NCI-H2029 treated with DMSO at 0.1 percent for 48 hours (cell line): ENCODE measurements around the gene STMN1.
A peak's percentile ranks its signal among the peaks of the same experiment; 100 is the strongest.
"Not testable (repeated sequence)": the region's sequence is repeated elsewhere in the genome, so short reads cannot be mapped to it uniquely, and the experiment has no call there.

Experiments used
- DNase-seq: peaks from one replicate; lab custom pipeline; 2025; lab: John Stamatoyannopoulos, UW

STMN1 gene

GRCh38 chr1:25905680-25906643 lies at the start of gene STMN1:
Gene STMN1 (minus strand): TSS chr1:25906419. CDS start chr1:25904676, 1,743 bp downstream.
- peak; percentile 60 for DNase-seq

- no peak for DNase-seq
Observed at GRCh38 chr1:25955553-25955952, 49.3 kb upstream of the STMN1 start.

- no peak for DNase-seq
Observed at GRCh38 chr1:25954282-25954938, 48.2 kb upstream of the STMN1 start.

GRCh38 chr1:25952841-25953401 lies 46.7 kb upstream of the STMN1 start:
- DNase-seq = no peak

GRCh38 chr1:25948641-25949040 lies 42.4 kb upstream of the STMN1 start:
- DNase-seq = no peak

GRCh38 chr1:25947027-25947426 lies 40.8 kb upstream of the STMN1 start:
- no peak for DNase-seq

GRCh38 chr1:25945761-25946160 lies 39.5 kb upstream of the STMN1 start:
- DNase-seq = no peak

- no peak for DNase-seq
Observed at GRCh38 chr1:25944986-25945385, 38.8 kb upstream of the STMN1 start.

GRCh38 chr1:25943511-25943910 lies 37.3 kb upstream of the STMN1 start:
- not testable (repeated sequence) for DNase-seq

GRCh38 chr1:25936947-25937346 lies 30.7 kb upstream of the STMN1 start:
- DNase-seq = no peak

GRCh38 chr1:25933479-25934365 lies 27.5 kb upstream of the STMN1 start:
- no peak for DNase-seq

- not testable (repeated sequence) for DNase-seq
Observed at GRCh38 chr1:25932811-25933400, 26.7 kb upstream of the STMN1 start.

GRCh38 chr1:25932321-25932720 lies 26.1 kb upstream of the STMN1 start:
- no peak for DNase-seq

GRCh38 chr1:25929016-25929415 lies 22.8 kb upstream of the STMN1 start:
- DNase-seq = no peak

- no peak for DNase-seq
Observed at GRCh38 chr1:25927521-25928265, 21.5 kb upstream of the STMN1 start.

GRCh38 chr1:25926731-25927496 lies 20.7 kb upstream of the STMN1 start:
- no peak for DNase-seq

- no peak for DNase-seq
Observed at GRCh38 chr1:25924454-25924853, 18.2 kb upstream of the STMN1 start.

GRCh38 chr1:25922971-25923552 lies 16.8 kb upstream of the STMN1 start:
- DNase-seq = no peak
